DND-41 (cell line): ENCODE results near the gene NPTN.

Source experiments
- ATAC-seq: fragments of 200-7000 bp; cut with Tn5 transposase; 3 replicates; pipeline ENCODE4 v1.9.1; 2021; ENCODE audit warnings: low read depth; ENCODE audit not compliant: insufficient read depth
- DNase-seq: peaks from one replicate; pipeline ENCODE4 v3.0.0-alpha.2; 2020
- H2AFZ ChIP-seq: 2 replicates; pipeline ENCODE4 v1.6.0; 2012; ENCODE audit warnings: low read depth, low read length
- H3K27ac ChIP-seq: 2 replicates; pipeline ENCODE4 v1.5.1; 2012; ENCODE audit warnings: low read length, inconsistent platforms
- H3K27me3 ChIP-seq: fragments of 200-600 bp; sonication (generic); 2 replicates; pipeline ENCODE4 v1.6.0; 2012; ENCODE audit warnings: low read length, mild to moderate bottlenecking, inconsistent platforms; ENCODE audit not compliant: insufficient read depth, poor library complexity
- H3K36me3 ChIP-seq: 2 replicates; pipeline ENCODE4 v1.5.1; 2012; ENCODE audit warnings: low read length, inconsistent platforms; ENCODE audit not compliant: insufficient read depth
- H3K4me1 ChIP-seq: 2 replicates; pipeline ENCODE4 v1.5.1; 2012; ENCODE audit warnings: mild to moderate bottlenecking, low read length; ENCODE audit not compliant: insufficient read depth
- H3K4me2 ChIP-seq: 2 replicates; pipeline ENCODE4 v1.6.0; 2012; ENCODE audit warnings: mild to moderate bottlenecking, moderate library complexity, low read length, inconsistent platforms; ENCODE audit not compliant: insufficient read depth
- H3K4me3 ChIP-seq, 2 experiments: fragments of 200-600 bp in 1 of 2; shearing (Covaris generic) in 1 of 2; 2 replicates each; pipeline ENCODE4 v1.5.1; 2012 to 2016; ENCODE audit warnings: inconsistent platforms in 2 of 2, low read length in 2 of 2, mild to moderate bottlenecking in 2 of 2, low read depth in 1 of 2, moderate library complexity in 1 of 2
- H3K79me2 ChIP-seq: 2 replicates; pipeline ENCODE4 v1.6.0; 2012; ENCODE audit warnings: low read length, inconsistent platforms; ENCODE audit not compliant: insufficient read depth
- H3K9ac ChIP-seq: 2 replicates; pipeline ENCODE4 v1.6.0; 2012; ENCODE audit warnings: low read depth, mild to moderate bottlenecking, inconsistent platforms, low read length, moderate library complexity
- H3K9me3 ChIP-seq: 2 replicates; pipeline ENCODE4 v1.5.1; 2012; ENCODE audit warnings: low read length, moderate library complexity, mild to moderate bottlenecking, inconsistent platforms; ENCODE audit not compliant: insufficient read depth, severe bottlenecking
- H4K20me1 ChIP-seq: 2 replicates; pipeline ENCODE4 v1.6.0; 2012; ENCODE audit warnings: low read length; ENCODE audit not compliant: insufficient read depth
- EZH2 ChIP-seq: IDR thresholded peaks from 3 replicates; pipeline ENCODE4 v1.6.1; 2012; ENCODE audit warnings: borderline replicate concordance, low read depth, mild to moderate bottlenecking, moderate library complexity, low read length, inconsistent platforms; ENCODE audit not compliant: severe bottlenecking
- TF ChIP-seq, protein P1 (sequence below): IDR thresholded peaks from 2 replicates; pipeline ENCODE4 v1.5.1; 2012; ENCODE audit warnings: borderline replicate concordance, low read length, moderate library complexity, mild to moderate bottlenecking; ENCODE audit not compliant: poor library complexity, severe bottlenecking; ENCODE audit errors: extremely low read depth

Gene NPTN

DNA sequence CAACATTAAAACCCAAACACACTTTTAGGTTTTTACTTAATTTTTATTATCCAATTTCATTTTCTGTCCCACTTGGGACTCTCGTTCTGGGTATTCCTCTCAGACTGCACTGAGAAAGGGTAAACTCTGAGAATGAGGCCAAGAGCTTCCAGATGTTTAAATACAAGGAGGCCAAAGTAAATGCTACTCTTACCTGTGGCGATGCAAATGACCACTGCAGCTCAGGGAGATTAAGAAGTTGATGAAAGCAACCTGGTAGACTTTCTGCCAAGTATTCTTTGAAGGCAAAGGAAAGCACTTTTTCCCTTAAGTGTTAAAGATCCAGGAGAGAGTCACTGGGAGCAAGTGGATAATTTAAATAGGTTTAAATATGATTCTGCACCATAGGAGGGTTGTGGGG is 39.1 kb downstream of the NPTN start:
- Histone ChIP-seq H3K4me1 (no peaks in the 10 kb centered on the region), H3K36me3 (peaks cover 7% of the 10 kb centered on the region; the same call in 1 of the 2 replicates), H3K4me2 (no peak overlapping the region), H4K20me1 (peaks cover 39% of the 10 kb centered on the region; the same call in 1 of the 2 replicates), H3K4me3 (no peak overlapping the region), H2AFZ (no peak overlapping the region), H3K9me3 (no peaks in the 10 kb centered on the region), H3K9ac (no peak overlapping the region), H3K27me3 (no peaks in the 10 kb centered on the region), H3K79me2 (peaks cover 42% of the 10 kb centered on the region), H3K27ac (no peak overlapping the region)
- DNase-seq: no peak
- ATAC-seq: no peak
- no peak for TF ChIP-seq EZH2
- TF ChIP-seq, protein P1, sequence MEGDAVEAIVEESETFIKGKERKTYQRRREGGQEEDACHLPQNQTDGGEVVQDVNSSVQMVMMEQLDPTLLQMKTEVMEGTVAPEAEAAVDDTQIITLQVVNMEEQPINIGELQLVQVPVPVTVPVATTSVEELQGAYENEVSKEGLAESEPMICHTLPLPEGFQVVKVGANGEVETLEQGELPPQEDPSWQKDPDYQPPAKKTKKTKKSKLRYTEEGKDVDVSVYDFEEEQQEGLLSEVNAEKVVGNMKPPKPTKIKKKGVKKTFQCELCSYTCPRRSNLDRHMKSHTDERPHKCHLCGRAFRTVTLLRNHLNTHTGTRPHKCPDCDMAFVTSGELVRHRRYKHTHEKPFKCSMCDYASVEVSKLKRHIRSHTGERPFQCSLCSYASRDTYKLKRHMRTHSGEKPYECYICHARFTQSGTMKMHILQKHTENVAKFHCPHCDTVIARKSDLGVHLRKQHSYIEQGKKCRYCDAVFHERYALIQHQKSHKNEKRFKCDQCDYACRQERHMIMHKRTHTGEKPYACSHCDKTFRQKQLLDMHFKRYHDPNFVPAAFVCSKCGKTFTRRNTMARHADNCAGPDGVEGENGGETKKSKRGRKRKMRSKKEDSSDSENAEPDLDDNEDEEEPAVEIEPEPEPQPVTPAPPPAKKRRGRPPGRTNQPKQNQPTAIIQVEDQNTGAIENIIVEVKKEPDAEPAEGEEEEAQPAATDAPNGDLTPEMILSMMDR: no peak

DNA sequence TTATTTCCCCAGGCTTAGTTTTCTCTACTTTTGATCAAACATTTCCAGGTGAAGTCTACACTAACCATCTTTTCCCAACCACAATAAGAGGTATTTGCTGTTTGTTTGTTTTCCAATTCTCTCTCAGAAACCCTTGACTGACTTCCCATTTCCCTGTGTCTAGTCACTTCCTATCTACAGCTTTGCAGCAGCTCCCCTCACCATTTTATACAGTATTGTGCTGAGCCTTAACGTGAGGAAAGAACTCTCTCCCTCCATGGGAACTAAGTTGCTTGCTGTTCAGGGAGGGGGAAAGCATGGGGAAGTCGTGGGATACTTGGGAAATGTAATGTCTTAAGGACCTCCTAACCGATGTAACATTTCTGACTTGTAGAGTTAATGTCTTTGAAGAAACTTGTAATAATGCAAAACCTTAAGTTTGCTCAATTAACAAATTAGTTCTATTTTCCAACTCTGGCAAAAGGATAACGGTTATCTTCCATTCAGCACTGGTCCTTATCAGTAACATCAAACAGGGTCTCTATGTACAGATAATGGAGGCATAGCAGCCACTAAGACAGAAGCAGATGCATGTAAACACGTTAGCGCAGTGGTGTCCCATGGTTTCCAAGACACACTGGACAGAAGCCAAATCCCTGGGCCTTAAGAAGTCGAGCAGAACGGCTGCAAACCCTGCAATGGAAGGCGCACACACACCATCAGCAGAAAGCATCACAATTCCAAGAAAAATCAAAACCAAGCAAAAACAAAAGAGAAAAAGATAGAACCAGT is 39.7 kb downstream of the NPTN start:
- H3K27me3 ChIP-seq: no peaks in the 10 kb centered on the region
- no peak overlapping the region for H3K4me3 ChIP-seq
- no peak for DNase-seq
- no peak overlapping the region for H2AFZ ChIP-seq
- H3K4me2 ChIP-seq: no peak overlapping the region
- H3K27ac ChIP-seq: no peak overlapping the region
- H3K9me3 ChIP-seq: no peaks in the 10 kb centered on the region
- no peaks in the 10 kb centered on the region for H3K4me1 ChIP-seq
- TF ChIP-seq, protein P1: no peak
- TF ChIP-seq EZH2: no peak
- no peak overlapping the region for H3K9ac ChIP-seq
- peaks cover 33% of the 10 kb centered on the region; the same call in 1 of the 2 replicates for H4K20me1 ChIP-seq
- peaks cover 35% of the 10 kb centered on the region for H3K79me2 ChIP-seq
- peaks cover 13% of the 10 kb centered on the region; the same call in 1 of the 2 replicates for H3K36me3 ChIP-seq
- no peak for ATAC-seq

DNA sequence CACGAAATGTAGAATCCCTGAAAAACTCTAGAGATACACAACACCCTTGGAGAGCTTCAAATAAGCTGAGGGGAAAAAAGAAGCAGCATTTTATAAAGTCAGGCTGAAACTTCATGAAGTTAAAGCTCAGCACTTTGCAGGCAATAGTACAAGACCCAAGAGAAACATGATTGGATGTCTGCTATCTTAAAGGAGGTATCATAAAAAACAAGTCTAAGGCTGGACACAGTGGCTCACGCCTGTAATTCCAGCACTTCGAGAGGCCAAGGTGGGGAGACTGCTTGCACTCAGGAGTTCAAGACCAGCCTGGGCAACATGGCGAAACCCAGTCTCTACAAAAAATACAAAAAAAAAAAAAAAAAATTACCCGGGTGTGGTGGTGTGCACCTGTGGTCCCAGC is 42.9 kb downstream of the NPTN start:
- no peak overlapping the region for H3K4me2 ChIP-seq
- peaks cover 16% of the 10 kb centered on the region; the same call in 1 of the 2 replicates for H4K20me1 ChIP-seq
- DNase-seq (no peak), ATAC-seq (no peak)
- peaks cover 14% of the 10 kb centered on the region; the same call in 1 of the 2 replicates for H3K79me2 ChIP-seq
- no peak overlapping the region for H3K9ac ChIP-seq
- TF ChIP-seq, protein P1: no peak
- TF ChIP-seq EZH2: no peak
- no peak overlapping the region for H3K4me3 ChIP-seq
- H3K36me3 ChIP-seq: peaks cover 36% of the 10 kb centered on the region
- H3K9me3 ChIP-seq: no peaks in the 10 kb centered on the region
- no peaks in the 10 kb centered on the region for H3K4me1 ChIP-seq
- no peaks in the 10 kb centered on the region for H3K27me3 ChIP-seq
- H2AFZ ChIP-seq: no peak overlapping the region
- H3K27ac ChIP-seq: no peak overlapping the region
